ENCODE measurements around the gene MOBP.

MOBP gene

GRCh38 chr3:39478226-39478625, 10.7 kb downstream of the MOBP start:
- no peak for DNase-seq (ENCODE audit: low read depth)
- in situ Hi-C loops (cut with HindIII; ENCODE audit: low sequenced_read_pairs), result no loop called here
- H3K4me3 ChIP-seq (ENCODE audit: low read depth, low read length), result no peak overlapping the region
- TF ChIP-seq CTCF (IDR thresholded peaks at IDR 0.05; ENCODE audit: low read depth, low read length, missing control alignments), result no peak

GRCh38 chr3:39479701-39480414, 12.4 kb downstream of the MOBP start:
- H3K4me3 ChIP-seq (ENCODE audit: low read depth, low read length), result no peak overlapping the region
- DNase-seq (ENCODE audit: low read depth), result no peak
- in situ Hi-C loops (cut with HindIII; ENCODE audit: low sequenced_read_pairs), result no loop called here
- TF ChIP-seq CTCF (IDR thresholded peaks at IDR 0.05; ENCODE audit: low read depth, low read length, missing control alignments), result no peak

GRCh38 chr3:39485547-39485946, 18.1 kb downstream of the MOBP start:
- no peak overlapping the region for H3K4me3 ChIP-seq (ENCODE audit: low read depth, low read length)
- no peak for TF ChIP-seq CTCF (IDR thresholded peaks at IDR 0.05; ENCODE audit: low read depth, low read length, missing control alignments)
- in situ Hi-C loops (cut with HindIII; ENCODE audit: low sequenced_read_pairs), result no loop called here
- no peak for DNase-seq (ENCODE audit: low read depth)

DNA sequence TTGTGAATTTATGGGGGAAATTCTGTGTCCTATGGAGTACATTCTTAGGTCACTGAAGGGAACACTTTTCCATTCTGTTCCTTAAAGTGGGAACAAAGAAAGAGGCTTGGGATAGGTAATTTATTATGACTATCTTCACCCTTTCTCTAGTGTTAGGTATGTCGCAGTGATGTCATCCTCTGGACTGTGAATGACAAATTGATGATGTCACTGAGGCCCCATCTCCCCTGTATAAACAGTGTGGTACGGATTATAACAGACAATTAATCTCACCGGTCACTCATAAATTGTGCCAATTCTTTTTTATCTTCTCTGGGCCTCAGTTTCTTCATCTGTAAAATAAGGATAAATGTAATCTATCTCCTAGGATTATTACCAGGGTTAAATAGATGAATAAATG, 23.5 kb downstream of the MOBP start:
- in situ Hi-C loops (cut with HindIII; ENCODE audit: low sequenced_read_pairs), result no loop called here
- no peak for TF ChIP-seq CTCF (IDR thresholded peaks at IDR 0.05; ENCODE audit: low read depth, low read length, missing control alignments)
- H3K4me3 ChIP-seq (ENCODE audit: low read depth, low read length), result no peak overlapping the region
- no peak for DNase-seq (ENCODE audit: low read depth)

DNA sequence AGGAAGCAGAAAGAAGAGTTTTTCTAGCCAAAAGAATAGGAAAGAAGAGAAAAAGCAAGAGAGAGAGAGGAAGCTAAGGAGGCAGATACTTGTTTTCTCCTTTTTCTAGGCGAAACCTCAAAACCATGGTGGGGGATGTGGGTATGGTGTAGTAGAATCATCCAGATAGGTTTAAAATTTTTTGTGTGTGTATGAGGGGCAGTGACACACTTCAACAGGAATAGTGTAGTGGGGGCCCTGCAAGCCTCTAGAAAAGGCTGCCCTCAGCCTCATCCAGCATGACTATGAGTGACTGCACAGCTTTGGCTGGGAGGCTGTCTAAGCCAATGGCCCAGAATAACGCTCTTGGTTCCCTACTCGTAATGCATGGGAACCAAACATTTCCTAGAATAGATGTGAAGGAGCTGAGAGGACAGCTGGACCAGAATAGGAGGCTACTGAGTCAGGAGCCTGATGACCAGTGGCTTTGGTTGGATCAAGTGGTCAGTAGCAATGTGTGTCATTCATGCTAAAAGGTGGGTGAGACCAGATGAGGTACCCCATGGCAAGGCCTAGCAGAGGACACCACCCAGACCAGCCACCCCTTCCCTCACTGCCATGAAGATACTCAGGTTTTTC, 24.4 kb downstream of the MOBP start:
- in situ Hi-C loops (cut with HindIII; ENCODE audit: low sequenced_read_pairs), result no loop called here
- TF ChIP-seq CTCF (IDR thresholded peaks at IDR 0.05; ENCODE audit: low read depth, low read length, missing control alignments), result no peak
- DNase-seq (ENCODE audit: low read depth), result no peak
- no peak overlapping the region for H3K4me3 ChIP-seq (ENCODE audit: low read depth, low read length)

DNA sequence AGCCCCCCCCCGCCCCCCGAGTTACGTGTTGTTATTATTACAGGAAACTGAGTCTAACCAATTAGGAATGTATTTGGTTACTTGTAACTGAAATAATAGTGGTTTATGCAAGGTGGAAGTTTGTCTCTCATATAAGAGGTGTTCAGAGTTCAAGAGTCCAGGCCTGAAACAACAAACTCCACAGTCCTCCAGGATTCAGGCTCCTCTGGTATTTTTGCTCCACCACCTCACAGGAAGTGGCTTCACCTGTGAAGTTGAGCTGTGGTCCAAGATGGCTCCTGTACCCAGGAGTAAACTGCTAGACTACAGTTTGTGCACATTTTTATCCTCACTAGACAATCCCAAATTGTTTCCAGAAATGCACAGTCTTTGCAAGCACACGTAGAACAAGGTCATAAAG, 27.3 kb downstream of the MOBP start:
- in situ Hi-C loops (cut with HindIII; ENCODE audit: low sequenced_read_pairs), result no loop called here
- H3K4me3 ChIP-seq (ENCODE audit: low read depth, low read length), result no peak overlapping the region
- TF ChIP-seq CTCF (IDR thresholded peaks at IDR 0.05; ENCODE audit: low read depth, low read length, missing control alignments), result no peak
- DNase-seq (ENCODE audit: low read depth), result no peak

All from astrocyte of the cerebellum (primary cell).